Inflammatory macrophage treated with lipopolysaccharide for 4 hours (primary cell): Measurements from ENCODE around the gene KANK4.
"Not testable (repeated sequence)": the region's sequence is repeated elsewhere in the genome, so short reads cannot be mapped to it uniquely, and the experiment has no call there.

Source experiments
- DNase-seq: peaks from one replicate; pipeline ENCODE4 v3.0.0-alpha.2; 2020

Gene KANK4

GRCh38 chr1:62234688-62235087 lies 84.5 kb downstream of the KANK4 start:
- no peak for DNase-seq

GRCh38 chr1:62233926-62234450 lies 85.2 kb downstream of the KANK4 start:
- no peak for DNase-seq

GRCh38 chr1:62232871-62233278 lies 86.4 kb downstream of the KANK4 start:
- peak; percentile 65 for DNase-seq

GRCh38 chr1:62230718-62231117 lies 88.5 kb downstream of the KANK4 start:
- DNase-seq: no peak

GRCh38 chr1:62229932-62230331 lies 89.3 kb downstream of the KANK4 start:
- DNase-seq: no peak

- no peak for DNase-seq
Measured at GRCh38 chr1:62229468-62229867, 89.8 kb downstream of the KANK4 start.

GRCh38 chr1:62228883-62229187 lies 90.4 kb downstream of the KANK4 start:
- no peak for DNase-seq

- peak; percentile 59 for DNase-seq
Measured at GRCh38 chr1:62228136-62228882, 90.9 kb downstream of the KANK4 start.

GRCh38 chr1:62227496-62227895 lies 91.7 kb downstream of the KANK4 start:
- DNase-seq: no peak

- no peak for DNase-seq
Measured at GRCh38 chr1:62224182-62224581, 95.1 kb downstream of the KANK4 start.

GRCh38 chr1:62222321-62222720 lies 96.9 kb downstream of the KANK4 start:
- DNase-seq: no peak

GRCh38 chr1:62221171-62221570 lies 98.1 kb downstream of the KANK4 start:
- no peak for DNase-seq

GRCh38 chr1:62220456-62220855 lies 98.8 kb downstream of the KANK4 start:
- DNase-seq: not testable (repeated sequence)

GRCh38 chr1:62218604-62219003 lies 100.6 kb downstream of the KANK4 start:
- DNase-seq: peak; percentile 26

- no peak for DNase-seq
Measured at GRCh38 chr1:62213075-62213914, 105.9 kb downstream of the KANK4 start.

- DNase-seq: no peak
Measured at GRCh38 chr1:62212411-62212810, 106.8 kb downstream of the KANK4 start.

GRCh38 chr1:62210960-62211359 lies 108.3 kb downstream of the KANK4 start:
- DNase-seq: no peak

- peak; percentile 85 for DNase-seq
Measured at GRCh38 chr1:62209931-62210595, 109.2 kb downstream of the KANK4 start.

- DNase-seq: no peak
Measured at GRCh38 chr1:62208970-62209369, 110.3 kb downstream of the KANK4 start.

- DNase-seq: no peak
Measured at GRCh38 chr1:62208087-62208486, 111.1 kb downstream of the KANK4 start.

GRCh38 chr1:62207187-62207586 lies 112.0 kb downstream of the KANK4 start:
- DNase-seq: no peak

GRCh38 chr1:62198781-62199125 lies 120.5 kb downstream of the KANK4 start:
- no peak for DNase-seq

GRCh38 chr1:62198069-62198780 lies 121.0 kb downstream of the KANK4 start:
- DNase-seq: no peak
